Measurements from ENCODE around the gene AGPAT2.

Gene AGPAT2

GRCh38 chr9:136685216-136685615, 2.0 kb downstream of the AGPAT2 start:
- TF ChIP-seq POLR2AphosphoS5 (IDR thresholded peaks at IDR 0.05; ENCODE audit: low read depth, low read length) = no peak
- TF ChIP-seq FOXP2 (optimal IDR thresholded peaks at IDR 0.05; ENCODE audit: borderline replicate concordance, extremely low read depth, extremely low read length, insufficient read depth) = no peak
- no peak for TF ChIP-seq SIN3A (IDR thresholded peaks at IDR 0.05; ENCODE audit: borderline replicate concordance, insufficient read depth, low read length)
- TF ChIP-seq REST (IDR thresholded peaks at IDR 0.05; ENCODE audit: insufficient read depth in 1 of 2, low read depth in 2 of 2, low read length in 2 of 2) = no peak
- TF ChIP-seq TAF1 (IDR thresholded peaks at IDR 0.05; ENCODE audit: borderline replicate concordance, insufficient read depth, low read length) = no peak

DNA sequence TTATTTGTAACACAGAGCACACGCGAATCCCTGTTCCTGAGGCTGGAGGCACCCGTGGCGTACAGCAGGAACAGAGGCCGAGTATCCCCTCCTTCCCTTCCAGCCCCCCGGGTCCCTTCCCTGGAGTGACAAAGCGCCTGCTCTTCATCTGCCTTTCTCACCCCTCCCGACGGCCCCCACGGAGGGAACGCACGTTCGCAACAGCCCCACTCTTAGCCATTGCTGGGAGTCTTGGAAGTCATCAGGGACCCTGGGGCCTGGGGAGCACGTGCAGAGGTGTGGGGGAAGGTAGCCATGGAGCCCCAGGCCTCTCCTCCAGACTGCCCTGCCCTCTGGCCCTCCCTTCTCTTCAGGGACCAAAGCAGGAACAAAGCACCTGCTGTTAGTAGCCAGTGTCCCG, 2.5 kb downstream of the AGPAT2 start:
- TF ChIP-seq TAF1 (IDR thresholded peaks at IDR 0.05; ENCODE audit: borderline replicate concordance, insufficient read depth, low read length) (no peak), SIN3A (IDR thresholded peaks at IDR 0.05; ENCODE audit: borderline replicate concordance, insufficient read depth, low read length) (no peak), POLR2AphosphoS5 (IDR thresholded peaks at IDR 0.05; ENCODE audit: low read depth, low read length) (no peak), FOXP2 (optimal IDR thresholded peaks at IDR 0.05; ENCODE audit: borderline replicate concordance, extremely low read depth, extremely low read length, insufficient read depth) (no peak), REST (IDR thresholded peaks at IDR 0.05; ENCODE audit: insufficient read depth in 1 of 2, low read depth in 2 of 2, low read length in 2 of 2) (no peak)

DNA sequence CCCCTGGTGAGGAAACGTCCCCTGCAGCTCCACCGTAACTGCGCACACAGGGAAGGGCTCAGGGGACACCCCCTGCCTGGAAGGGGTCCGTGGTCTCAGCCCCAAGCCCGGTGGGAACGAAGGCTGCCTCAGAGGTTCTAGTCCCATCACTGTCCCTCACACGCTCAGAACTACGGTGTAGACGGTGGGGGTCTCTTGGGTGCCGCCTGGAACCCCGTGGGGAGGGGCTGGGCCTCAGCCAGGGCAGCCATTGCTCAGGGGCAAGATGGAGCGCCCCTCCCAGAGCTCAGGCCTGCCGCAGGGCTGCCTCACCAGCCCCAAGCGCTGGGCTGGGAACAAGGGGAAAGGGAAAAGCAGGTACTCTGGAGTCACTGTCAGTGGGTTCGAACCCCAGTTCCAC, 2.9 kb downstream of the AGPAT2 start:
- TF ChIP-seq FOXP2 (optimal IDR thresholded peaks at IDR 0.05; ENCODE audit: borderline replicate concordance, extremely low read depth, extremely low read length, insufficient read depth) = no peak
- no peak for TF ChIP-seq REST (IDR thresholded peaks at IDR 0.05; ENCODE audit: insufficient read depth in 1 of 2, low read depth in 2 of 2, low read length in 2 of 2)
- no peak for TF ChIP-seq SIN3A (IDR thresholded peaks at IDR 0.05; ENCODE audit: borderline replicate concordance, insufficient read depth, low read length)
- TF ChIP-seq POLR2AphosphoS5 (IDR thresholded peaks at IDR 0.05; ENCODE audit: low read depth, low read length) = no peak
- no peak for TF ChIP-seq TAF1 (IDR thresholded peaks at IDR 0.05; ENCODE audit: borderline replicate concordance, insufficient read depth, low read length)

DNA sequence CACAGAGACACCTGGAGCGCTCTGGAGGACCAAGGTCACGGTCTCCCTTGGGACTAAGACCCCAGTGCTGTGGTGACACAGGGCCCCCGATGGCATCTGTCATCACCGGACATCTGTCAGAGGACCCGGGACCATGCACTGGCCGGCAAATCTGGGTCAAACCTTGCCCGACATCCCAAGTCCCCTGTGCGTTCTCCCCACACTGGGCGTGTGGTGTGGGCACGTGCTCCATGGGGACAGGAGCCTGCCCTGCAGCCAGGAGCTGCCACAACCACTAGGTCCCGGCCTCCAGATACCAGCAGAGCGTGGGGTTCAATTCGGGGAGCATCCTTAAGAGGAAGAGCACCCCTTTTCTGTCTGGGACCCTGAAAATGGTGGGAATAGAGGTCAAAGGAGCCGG, 3.5 kb downstream of the AGPAT2 start:
- no peak for TF ChIP-seq POLR2AphosphoS5 (IDR thresholded peaks at IDR 0.05; ENCODE audit: low read depth, low read length)
- TF ChIP-seq FOXP2 (optimal IDR thresholded peaks at IDR 0.05; ENCODE audit: borderline replicate concordance, extremely low read depth, extremely low read length, insufficient read depth) = no peak
- no peak for TF ChIP-seq TAF1 (IDR thresholded peaks at IDR 0.05; ENCODE audit: borderline replicate concordance, insufficient read depth, low read length)
- no peak for TF ChIP-seq SIN3A (IDR thresholded peaks at IDR 0.05; ENCODE audit: borderline replicate concordance, insufficient read depth, low read length)
- TF ChIP-seq REST (IDR thresholded peaks at IDR 0.05; ENCODE audit: insufficient read depth in 1 of 2, low read depth in 2 of 2, low read length in 2 of 2) = no peak

All from PFSK-1 (cell line).